22Rv1 (cell line): ENCODE data around the gene CTDP1.

Experiments
- H3K27ac ChIP-seq: fragments of 450-650 bp; 2 replicates; pipeline ENCODE4 v1.5.1; 2017
- ZFX ChIP-seq: fragments of 450-650 bp; IDR thresholded peaks from 2 replicates; pipeline ENCODE4 v1.6.1; 2017; ENCODE audit warnings: antibody characterized with exemption, borderline replicate concordance
- TF ChIP-seq, protein P1 (sequence below): fragments of 450-650 bp; IDR thresholded peaks from 2 replicates; pipeline ENCODE4 v1.5.1; 2017; ENCODE audit warnings: mild to moderate bottlenecking

CTDP1 gene

DNA sequence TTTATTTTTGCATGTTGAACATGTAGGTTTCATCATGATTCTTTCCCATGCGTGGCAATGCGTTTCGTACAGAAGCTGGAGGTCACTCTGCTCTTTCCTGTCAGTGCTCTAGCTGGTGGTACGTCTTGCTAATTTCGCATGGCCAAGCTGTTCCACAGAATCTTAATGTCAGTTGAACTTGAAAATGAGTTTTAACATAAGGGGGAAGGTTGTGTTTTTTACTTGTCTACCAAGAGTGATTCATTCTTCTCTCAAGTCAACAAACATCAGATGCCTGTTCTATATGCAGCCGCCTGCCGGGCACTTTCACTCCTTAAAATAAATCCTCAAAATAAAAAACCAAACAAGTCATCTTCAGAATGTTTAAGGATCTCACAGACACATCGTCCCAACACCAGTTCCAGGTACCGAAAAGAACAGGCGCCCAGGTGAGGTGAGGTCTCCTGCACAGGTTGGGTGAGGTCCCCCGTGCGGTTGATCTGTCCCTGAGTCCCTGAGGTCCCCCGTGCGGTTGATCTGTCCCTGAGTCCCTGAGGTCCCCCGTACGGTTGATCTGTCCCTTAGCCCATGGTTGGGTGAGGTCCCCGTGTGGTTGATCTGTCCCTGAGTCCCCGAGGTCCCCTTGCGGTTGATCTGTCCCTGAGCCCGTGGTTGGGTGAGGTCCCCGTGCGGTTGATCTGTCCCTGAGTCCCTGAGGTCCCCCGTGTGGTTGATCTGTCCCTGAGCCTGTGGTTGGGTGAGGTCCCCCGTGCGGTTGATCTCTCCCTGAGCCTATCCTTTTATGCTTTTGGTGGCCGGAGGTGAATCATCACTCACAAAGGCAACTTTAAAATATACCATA lies 61.1 kb downstream of the CTDP1 start:
- H3K27ac ChIP-seq, result no peak overlapping the region
- TF ChIP-seq ZFX, result no peak
- TF ChIP-seq, protein P1, sequence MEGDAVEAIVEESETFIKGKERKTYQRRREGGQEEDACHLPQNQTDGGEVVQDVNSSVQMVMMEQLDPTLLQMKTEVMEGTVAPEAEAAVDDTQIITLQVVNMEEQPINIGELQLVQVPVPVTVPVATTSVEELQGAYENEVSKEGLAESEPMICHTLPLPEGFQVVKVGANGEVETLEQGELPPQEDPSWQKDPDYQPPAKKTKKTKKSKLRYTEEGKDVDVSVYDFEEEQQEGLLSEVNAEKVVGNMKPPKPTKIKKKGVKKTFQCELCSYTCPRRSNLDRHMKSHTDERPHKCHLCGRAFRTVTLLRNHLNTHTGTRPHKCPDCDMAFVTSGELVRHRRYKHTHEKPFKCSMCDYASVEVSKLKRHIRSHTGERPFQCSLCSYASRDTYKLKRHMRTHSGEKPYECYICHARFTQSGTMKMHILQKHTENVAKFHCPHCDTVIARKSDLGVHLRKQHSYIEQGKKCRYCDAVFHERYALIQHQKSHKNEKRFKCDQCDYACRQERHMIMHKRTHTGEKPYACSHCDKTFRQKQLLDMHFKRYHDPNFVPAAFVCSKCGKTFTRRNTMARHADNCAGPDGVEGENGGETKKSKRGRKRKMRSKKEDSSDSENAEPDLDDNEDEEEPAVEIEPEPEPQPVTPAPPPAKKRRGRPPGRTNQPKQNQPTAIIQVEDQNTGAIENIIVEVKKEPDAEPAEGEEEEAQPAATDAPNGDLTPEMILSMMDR, result no peak

DNA sequence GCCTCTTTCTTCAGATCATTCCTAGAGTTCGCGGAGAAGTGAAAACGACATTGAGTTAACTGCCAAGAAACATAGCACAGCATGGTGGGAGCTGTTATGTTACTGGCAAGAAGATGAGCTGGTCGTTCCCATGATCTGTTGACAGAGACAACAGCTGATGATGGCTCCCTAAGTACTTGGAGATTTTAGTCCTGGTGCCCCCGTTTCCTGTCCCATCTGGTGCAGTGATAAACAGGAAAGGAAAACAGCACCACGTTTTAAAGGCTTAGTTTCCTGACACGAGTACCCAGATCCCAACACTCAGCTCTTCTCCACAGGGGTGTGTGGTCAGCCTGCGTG lies 61.7 kb downstream of the CTDP1 start:
- H3K27ac ChIP-seq, result no peak overlapping the region
- TF ChIP-seq, protein P1, result no peak
- no peak for TF ChIP-seq ZFX

DNA sequence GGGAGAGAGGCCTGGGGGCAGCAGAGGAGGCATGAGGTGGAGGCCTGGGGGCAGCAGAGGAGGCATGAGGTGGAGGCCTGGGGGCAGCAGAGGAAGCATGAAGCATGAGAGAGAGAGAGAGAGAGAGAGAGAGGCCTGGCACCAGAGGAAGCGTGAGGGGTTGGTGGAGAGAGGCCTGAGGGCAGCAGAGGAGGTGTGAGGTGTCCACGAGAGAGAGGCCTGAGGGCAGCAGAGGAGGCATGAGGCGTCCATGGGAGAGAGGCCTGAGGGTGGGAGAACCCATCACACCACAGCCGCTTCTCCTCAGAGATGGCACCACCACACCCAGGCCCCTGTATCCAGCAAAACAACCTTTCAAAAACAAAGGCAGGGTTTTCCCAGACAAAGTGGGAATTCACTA lies 62.5 kb downstream of the CTDP1 start:
- TF ChIP-seq, protein P1, result no peak
- no peak for TF ChIP-seq ZFX
- H3K27ac ChIP-seq, result no peak overlapping the region

DNA sequence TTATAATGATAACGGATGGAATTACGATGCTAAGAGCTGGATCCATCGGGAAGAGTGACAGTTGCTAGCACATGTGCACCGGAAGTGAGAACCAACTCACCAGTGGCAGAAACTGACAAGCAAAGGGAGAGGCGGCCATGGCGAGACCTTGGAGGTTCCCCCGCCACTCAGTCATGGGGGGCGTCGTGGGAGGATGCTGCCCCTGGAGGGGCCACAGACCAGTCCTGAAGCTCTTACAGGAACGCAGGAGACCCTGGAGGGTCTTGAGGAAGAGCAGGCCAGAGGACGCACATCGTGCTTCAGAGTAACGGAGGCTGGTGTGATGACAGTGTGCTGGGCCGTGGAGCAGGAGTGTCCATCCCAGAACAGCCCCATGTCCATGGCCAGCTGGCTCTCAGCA lies 65.0 kb downstream of the CTDP1 start:
- TF ChIP-seq ZFX, result no peak
- TF ChIP-seq, protein P1, result no peak
- H3K27ac ChIP-seq, result no peak overlapping the region

DNA sequence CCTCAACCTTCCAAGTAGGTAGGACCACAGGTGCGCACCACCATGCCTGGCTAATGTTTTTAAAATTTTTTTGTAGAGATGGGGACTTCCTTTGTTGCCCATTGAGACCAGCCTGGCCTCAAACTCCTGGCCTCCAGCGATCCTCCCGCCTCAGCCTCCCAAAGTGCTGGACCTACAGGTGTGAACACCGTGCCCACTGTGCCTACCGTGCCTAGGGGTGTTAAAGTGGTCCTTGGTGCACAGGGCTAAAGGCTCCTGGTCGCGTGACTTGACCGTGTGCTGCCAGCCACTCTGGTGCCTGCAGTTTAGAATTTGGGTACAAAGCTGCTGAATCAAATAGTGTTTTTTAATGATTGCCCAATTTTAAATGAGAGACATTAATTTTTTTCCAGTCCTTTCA lies 67.1 kb downstream of the CTDP1 start:
- no peak overlapping the region for H3K27ac ChIP-seq
- TF ChIP-seq, protein P1, result no peak

DNA sequence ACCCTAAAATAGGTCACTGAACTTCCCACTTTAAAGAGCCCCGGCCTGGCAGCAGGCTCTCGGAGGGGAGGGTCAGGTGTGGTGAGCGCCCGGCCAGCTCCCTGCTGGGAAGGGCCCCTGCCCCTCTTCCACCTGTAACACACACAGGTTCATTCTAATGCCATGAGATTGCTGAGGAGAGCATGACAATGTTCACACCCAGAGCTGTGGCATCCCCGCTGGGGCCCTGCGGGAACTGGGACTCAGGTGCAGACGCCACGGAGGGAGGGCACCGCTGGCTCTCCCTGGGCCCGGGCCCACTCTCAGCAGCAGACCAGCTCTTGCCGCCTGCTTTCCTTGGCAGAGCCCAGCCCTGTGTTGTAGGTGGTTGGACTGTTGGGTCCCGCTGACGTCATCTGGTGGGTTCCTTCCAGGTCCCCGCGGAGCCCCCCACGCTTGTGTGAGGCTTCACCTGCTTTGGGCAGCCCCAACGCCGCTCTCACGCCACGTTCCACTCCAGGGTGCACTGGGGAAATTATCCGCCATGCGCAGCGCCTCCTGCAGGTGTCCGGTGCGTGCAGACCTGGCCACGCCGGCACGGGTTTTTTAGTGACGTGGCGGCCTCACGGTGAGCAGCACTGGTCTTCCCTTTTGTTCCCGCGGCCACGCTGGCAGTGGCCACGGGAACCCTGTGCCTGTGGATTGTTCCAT lies 67.7 kb downstream of the CTDP1 start:
- TF ChIP-seq, protein P1, result no peak; the same call in 1 of the 2 replicates
- TF ChIP-seq ZFX, result no peak
- no peak overlapping the region for H3K27ac ChIP-seq
